Effector memory CD8-positive, alpha-beta T cell (primary cell): ENCODE measurements around the gene GPC6.

Experiments
- ATAC-seq: fragments of 150-1000 bp; cut with Tn5 transposase; replicated peaks from 2 replicates; pipeline ENCODE4 v1.10.0; 2021; ENCODE audit warnings: mild to moderate bottlenecking, moderate library complexity
- DNase-seq, 3 experiments: peaks; one replicate each; pipeline ENCODE4 v3.0.0; 2021
- H3K27ac Mint-ChIP-seq, 2 donors: one replicate each; pipeline ENCODE4 v1.8.0; 2022; ENCODE audit warnings: mild to moderate bottlenecking in 2 of 2, mixed read lengths in 2 of 2, moderate library complexity in 2 of 2
- H3K27me3 Mint-ChIP-seq, 2 donors: one replicate each; pipeline ENCODE4 v1.8.0; 2022; ENCODE audit warnings: mixed read lengths in 2 of 2
- H3K36me3 Mint-ChIP-seq: one replicate; pipeline ENCODE4 v1.8.0; 2022; ENCODE audit warnings: mild to moderate bottlenecking, moderate library complexity, mixed read lengths; ENCODE audit not compliant: insufficient read depth
- H3K4me1 Mint-ChIP-seq, 2 donors: one replicate each; pipeline ENCODE4 v1.8.0; 2022; ENCODE audit warnings: low read depth in 2 of 2, mixed read lengths in 2 of 2
- H3K4me3 Mint-ChIP-seq, 2 donors: one replicate each; pipeline ENCODE4 v1.8.0; 2022; ENCODE audit warnings: mild to moderate bottlenecking in 2 of 2, mixed read lengths in 2 of 2, moderate library complexity in 2 of 2
- H3K9me3 Mint-ChIP-seq, 2 donors: one replicate each; pipeline ENCODE4 v1.8.0; 2022; ENCODE audit warnings: mixed read lengths in 2 of 2

The GPC6 gene

DNA sequence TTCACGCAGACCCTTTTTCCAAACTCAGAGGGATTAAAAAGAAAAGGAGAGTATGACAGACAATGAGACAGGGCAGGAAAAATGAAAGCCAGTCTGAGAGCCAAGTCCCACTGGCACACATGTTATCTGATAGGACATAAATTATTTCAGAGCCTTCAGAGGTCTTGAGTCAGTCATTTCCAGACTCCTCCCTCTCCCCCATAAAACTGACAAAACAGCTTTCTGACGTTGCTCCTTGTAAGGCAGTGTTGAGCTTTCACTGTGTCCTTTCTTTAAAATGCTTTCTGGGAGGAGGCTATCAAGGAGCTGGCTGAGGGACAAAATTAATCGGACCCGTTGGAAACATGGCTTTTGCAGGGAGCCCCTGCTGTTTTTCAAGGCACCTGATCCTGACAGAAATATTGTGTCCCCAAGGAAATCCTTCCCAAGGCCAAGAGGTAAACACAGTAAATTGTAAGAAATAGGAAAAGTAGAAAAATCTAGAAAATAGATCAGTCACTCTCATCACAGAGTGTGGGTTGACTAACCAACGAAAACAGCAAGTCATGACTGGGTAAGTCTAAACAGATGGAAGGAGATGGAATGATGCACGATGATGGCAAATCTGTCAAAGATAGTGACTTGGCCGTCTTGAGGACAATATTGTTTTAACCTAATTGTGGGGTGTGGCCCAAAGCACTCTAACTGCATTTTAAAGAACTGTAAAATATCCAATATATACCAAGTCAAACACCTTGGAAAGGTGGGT, 1163.2 kb downstream of the GPC6 start:
- no peak for ATAC-seq
- no peaks in the 10 kb centered on the region for H3K36me3 Mint-ChIP-seq
- no peaks in the 10 kb centered on the region for H3K4me1 Mint-ChIP-seq
- no peak overlapping the region for H3K27ac Mint-ChIP-seq
- H3K4me3 Mint-ChIP-seq = no peak overlapping the region
- H3K27me3 Mint-ChIP-seq = peaks cover 9 to 14% of the 10 kb centered on the region in 2 donors
- H3K9me3 Mint-ChIP-seq = no peaks in the 10 kb centered on the region
- DNase-seq = no peak

- no peaks in the 10 kb centered on the region for H3K36me3 Mint-ChIP-seq
- ATAC-seq = no peak
- no peak for DNase-seq
- H3K27me3 Mint-ChIP-seq = peaks cover 9 to 19% of the 10 kb centered on the region in 2 donors
- no peak overlapping the region for H3K4me3 Mint-ChIP-seq
- no peaks in the 10 kb centered on the region for H3K9me3 Mint-ChIP-seq
- H3K27ac Mint-ChIP-seq = no peak overlapping the region
- no peaks in the 10 kb centered on the region for H3K4me1 Mint-ChIP-seq
These were observed 1164.3 kb downstream of the GPC6 start for GRCh38 chr13:94390881-94391280.

GRCh38 chr13:94394723-94395122, 1168.1 kb downstream of the GPC6 start:
- Mint-ChIP-seq H3K4me3 (no peak overlapping the region), H3K27me3 (peaks cover 29% of the 10 kb centered on the region in 2 donors), H3K27ac (no peak overlapping the region), H3K9me3 (no peaks in the 10 kb centered on the region), H3K36me3 (no peaks in the 10 kb centered on the region), H3K4me1 (no peaks in the 10 kb centered on the region)
- ATAC-seq = no peak
- no peak for DNase-seq

DNA sequence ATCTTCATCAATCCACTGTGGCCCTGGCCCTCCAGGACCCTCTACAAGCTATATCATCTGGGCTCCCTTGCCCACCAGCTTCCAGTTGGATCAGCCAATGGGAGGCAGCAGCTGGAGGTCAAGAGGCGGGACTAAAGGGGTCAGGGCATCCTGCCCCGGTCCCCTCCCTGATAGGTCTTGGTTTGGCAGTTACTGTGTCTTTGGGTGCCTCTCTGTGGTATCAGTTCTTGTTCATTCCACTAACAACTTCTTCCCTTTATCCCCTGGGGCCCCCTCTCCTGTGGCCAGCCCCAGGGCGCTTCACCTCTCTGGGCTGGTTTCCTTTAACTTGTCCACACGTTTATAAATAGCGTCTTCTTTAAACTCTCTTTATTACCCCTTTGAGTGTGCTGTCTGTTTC, 1169.3 kb downstream of the GPC6 start:
- no peak overlapping the region for H3K4me3 Mint-ChIP-seq

DNA sequence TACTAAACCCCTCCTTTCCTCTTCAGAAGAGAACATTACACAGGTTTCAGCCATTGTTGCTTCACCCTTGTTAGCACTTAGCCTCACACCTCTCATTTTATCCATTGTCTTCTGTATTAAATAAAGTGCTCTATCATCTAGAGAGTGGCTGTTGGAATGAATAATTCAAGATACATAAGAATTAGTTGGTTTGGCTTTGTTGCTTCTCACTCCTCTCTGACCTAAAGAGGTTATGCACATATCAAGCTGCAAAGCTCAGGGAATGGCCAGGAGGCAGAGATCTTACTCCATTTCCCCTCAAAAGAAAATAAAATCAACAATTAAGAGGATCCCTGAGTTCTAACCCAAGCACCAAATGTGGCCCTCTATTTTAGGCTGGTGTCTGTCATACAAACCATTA, 1173.2 kb downstream of the GPC6 start:
- no peak for DNase-seq
- no peak overlapping the region for H3K4me3 Mint-ChIP-seq
- no peak for ATAC-seq
- H3K27ac Mint-ChIP-seq = no peak overlapping the region
- H3K4me1 Mint-ChIP-seq = no peaks in the 10 kb centered on the region
- H3K9me3 Mint-ChIP-seq = no peaks in the 10 kb centered on the region
- H3K27me3 Mint-ChIP-seq = peaks cover 22 to 23% of the 10 kb centered on the region in 2 donors
- no peaks in the 10 kb centered on the region for H3K36me3 Mint-ChIP-seq

More for the DNA sequence above, 1169.3 kb downstream of the GPC6 start:
- Mint-ChIP-seq H3K4me1 (no peaks in the 10 kb centered on the region), H3K36me3 (no peaks in the 10 kb centered on the region), H3K27me3 (peaks cover 29 to 32% of the 10 kb centered on the region in 2 donors), H3K9me3 (no peaks in the 10 kb centered on the region), H3K27ac (no peak overlapping the region)
- ATAC-seq = no peak
- DNase-seq = no peak

- no peaks in the 10 kb centered on the region for H3K4me1 Mint-ChIP-seq
- peaks cover 16 to 22% of the 10 kb centered on the region in 2 donors for H3K27me3 Mint-ChIP-seq
- no peaks in the 10 kb centered on the region for H3K9me3 Mint-ChIP-seq
- no peak overlapping the region for H3K27ac Mint-ChIP-seq
- H3K36me3 Mint-ChIP-seq = no peaks in the 10 kb centered on the region
- no peak for ATAC-seq
- no peak overlapping the region for H3K4me3 Mint-ChIP-seq
- no peak for DNase-seq
These were observed 1174.3 kb downstream of the GPC6 start for GRCh38 chr13:94400874-94401273.

DNA sequence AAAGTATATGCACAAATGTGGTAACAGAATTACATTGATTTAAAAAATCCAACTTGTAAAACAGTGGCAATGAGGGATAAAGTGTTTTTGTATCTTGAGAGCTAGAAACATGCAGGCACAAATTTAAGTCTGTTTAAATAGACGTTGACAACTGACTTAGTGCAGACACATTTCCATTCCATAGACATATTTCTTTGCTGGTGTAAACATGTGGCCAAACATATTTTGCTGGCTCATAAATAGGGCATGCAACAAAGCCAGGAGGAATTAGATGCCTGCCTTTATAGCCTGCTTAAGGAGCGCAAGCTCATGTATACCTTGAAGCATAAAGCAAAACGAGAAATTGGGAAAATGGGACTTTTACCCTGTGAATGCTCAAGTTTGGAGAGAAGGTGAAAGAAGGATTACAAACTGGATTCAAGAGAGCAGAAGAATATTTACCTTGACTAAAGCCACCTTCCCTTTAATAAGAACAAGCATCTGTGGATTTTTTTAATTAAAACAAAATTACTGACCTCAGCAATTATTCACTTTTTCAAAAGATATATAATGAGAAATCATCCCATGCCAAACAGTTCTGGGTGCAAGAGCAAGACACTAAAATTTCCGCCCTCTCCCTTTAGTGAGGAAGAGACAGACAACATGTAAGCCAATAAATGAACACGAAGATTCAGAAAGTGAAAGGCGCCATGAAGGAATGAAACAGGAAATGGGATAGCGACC, 1181.9 kb downstream of the GPC6 start:
- ATAC-seq (no peak), DNase-seq (no peak)
- H3K4me1 Mint-ChIP-seq = no peaks in the 10 kb centered on the region
- no peak overlapping the region for H3K4me3 Mint-ChIP-seq
- H3K9me3 Mint-ChIP-seq = no peaks in the 10 kb centered on the region
- H3K27me3 Mint-ChIP-seq = peaks cover 25 to 26% of the 10 kb centered on the region in 2 donors
- no peak overlapping the region for H3K27ac Mint-ChIP-seq
- H3K36me3 Mint-ChIP-seq = no peaks in the 10 kb centered on the region

DNA sequence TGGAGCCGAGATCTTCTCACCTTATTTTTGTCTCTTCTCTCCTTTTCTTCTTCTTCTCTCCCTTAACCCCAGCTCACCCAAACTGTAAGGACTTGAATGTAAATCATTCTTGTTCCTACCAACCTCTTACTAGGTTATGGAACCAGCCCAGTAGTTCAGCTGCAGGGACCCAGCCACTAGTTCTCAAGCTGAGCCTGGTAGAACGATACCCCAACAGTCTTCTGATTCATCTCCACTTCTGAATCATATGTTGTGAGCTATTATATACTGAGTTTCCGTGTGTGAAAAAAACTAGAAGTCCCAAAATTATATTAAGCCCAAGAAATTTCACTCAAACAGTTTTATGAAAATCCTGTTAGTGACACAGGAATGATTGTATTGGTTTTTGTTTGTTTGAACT, 1185.1 kb downstream of the GPC6 start:
- peaks cover 41 to 47% of the 10 kb centered on the region in 2 donors for H3K27me3 Mint-ChIP-seq
- no peak overlapping the region for H3K4me3 Mint-ChIP-seq
- no peaks in the 10 kb centered on the region for H3K4me1 Mint-ChIP-seq
- ATAC-seq (no peak), DNase-seq (no peak)
- H3K27ac Mint-ChIP-seq = no peak overlapping the region
- no peaks in the 10 kb centered on the region for H3K36me3 Mint-ChIP-seq
- H3K9me3 Mint-ChIP-seq = no peaks in the 10 kb centered on the region

DNA sequence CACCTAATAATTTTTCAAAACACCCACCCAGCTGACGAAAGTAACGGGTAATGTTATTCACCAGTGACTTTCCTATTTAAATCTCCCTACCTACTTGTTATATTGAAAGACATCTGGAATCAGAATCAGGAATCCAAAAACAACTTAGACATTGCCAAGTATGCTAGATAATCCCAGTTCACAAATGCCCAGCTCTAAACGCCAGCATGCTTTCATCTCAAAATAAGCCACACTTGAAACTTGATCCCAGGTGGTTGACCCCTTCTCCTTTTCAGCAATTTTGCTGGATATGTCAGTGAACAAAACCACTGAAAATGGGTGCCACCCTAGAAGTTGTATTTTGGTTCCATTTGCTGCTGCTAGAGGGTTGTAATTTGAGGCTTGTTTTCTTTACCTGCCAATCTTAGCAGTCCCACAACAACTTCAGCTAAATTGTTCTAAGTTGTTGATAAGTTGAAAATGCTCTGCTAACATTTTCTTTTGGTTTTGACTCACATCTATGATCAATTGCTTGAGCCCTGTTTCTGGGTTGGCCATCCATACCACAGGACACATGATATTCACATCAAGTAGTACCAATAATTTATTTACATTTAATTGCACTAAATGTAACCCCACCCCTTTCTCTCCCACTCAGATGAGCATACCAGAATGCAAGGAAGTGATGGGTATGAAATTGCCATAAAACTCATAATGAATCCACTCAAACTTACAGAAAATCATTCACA, 1186.4 kb downstream of the GPC6 start:
- H3K9me3 Mint-ChIP-seq = no peaks in the 10 kb centered on the region
- ATAC-seq (no peak), DNase-seq (no peak)
- H3K27me3 Mint-ChIP-seq = peaks cover 41 to 51% of the 10 kb centered on the region in 2 donors
- H3K4me3 Mint-ChIP-seq = no peak overlapping the region
- H3K4me1 Mint-ChIP-seq = no peaks in the 10 kb centered on the region
- no peak overlapping the region for H3K27ac Mint-ChIP-seq
- H3K36me3 Mint-ChIP-seq = no peaks in the 10 kb centered on the region

DNA sequence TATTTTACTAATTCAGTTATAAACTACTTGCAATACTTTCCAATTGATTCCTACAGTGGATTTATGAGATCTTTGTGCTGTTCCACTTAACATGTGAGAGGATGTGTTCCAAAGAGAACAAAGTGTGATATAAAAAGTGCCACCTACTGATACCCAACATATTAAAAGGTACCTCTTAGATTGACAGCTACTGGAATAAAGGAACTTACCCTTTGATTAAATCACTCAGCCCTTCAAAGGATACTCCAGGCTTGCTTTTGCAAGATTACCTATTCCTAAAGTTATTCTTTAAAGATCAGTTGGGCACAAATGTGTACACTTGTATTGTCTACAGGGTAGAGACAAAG, 1187.0 kb downstream of the GPC6 start:
- no peaks in the 10 kb centered on the region for H3K9me3 Mint-ChIP-seq
- H3K4me3 Mint-ChIP-seq = no peak overlapping the region
- H3K4me1 Mint-ChIP-seq = no peaks in the 10 kb centered on the region
- H3K36me3 Mint-ChIP-seq = no peaks in the 10 kb centered on the region
- DNase-seq (no peak), ATAC-seq (no peak)
- no peak overlapping the region for H3K27ac Mint-ChIP-seq
- H3K27me3 Mint-ChIP-seq = peaks cover 37 to 47% of the 10 kb centered on the region in 2 donors

DNA sequence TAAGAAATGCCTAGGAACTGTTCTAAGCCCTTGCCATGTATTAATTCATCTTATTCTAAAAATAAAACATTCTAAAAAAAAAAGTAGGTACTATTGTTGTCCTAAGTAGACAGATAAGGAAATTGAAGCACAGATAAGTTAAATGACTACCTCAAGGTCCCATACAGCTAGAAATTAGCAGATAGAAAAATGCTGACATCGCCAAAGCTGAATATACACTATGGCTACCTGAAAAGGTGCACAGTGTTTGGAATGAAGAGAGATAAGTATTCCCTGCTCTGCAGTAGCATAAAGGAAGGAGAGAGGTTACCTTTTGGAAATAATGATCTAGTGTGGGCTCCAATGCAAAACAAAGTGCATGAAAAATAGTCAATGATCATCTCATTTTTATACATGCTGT, 1187.5 kb downstream of the GPC6 start:
- no peaks in the 10 kb centered on the region for H3K36me3 Mint-ChIP-seq
- no peak for DNase-seq
- H3K4me3 Mint-ChIP-seq = no peak overlapping the region
- ATAC-seq = no peak
- H3K27ac Mint-ChIP-seq = no peak overlapping the region
- peaks cover 32 to 42% of the 10 kb centered on the region in 2 donors for H3K27me3 Mint-ChIP-seq
- H3K9me3 Mint-ChIP-seq = no peaks in the 10 kb centered on the region
- H3K4me1 Mint-ChIP-seq = peaks cover 0 to 3% of the 10 kb centered on the region in 2 donors

DNA sequence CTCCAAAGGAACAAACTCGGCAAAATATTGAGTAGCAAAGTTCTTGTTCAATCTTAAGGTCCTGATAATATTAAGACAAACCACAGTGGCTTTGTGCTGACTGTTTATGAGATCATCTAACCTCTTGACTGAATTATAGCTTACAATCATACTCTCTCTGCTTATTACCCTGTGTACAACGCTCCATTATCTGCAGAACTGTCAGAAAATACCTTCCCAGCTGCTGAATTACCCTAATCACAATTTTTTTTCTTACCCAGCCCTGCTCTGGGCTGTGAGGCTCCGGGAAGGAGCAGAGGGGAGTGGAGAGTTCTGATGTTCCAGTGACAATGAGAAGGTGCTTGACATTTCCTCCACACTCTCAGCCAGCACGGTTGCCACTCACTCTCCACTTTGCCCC, 1188.1 kb downstream of the GPC6 start:
- H3K27me3 Mint-ChIP-seq = peaks cover 32 to 39% of the 10 kb centered on the region in 2 donors
- no peak overlapping the region for H3K27ac Mint-ChIP-seq
- H3K9me3 Mint-ChIP-seq = no peaks in the 10 kb centered on the region
- no peaks in the 10 kb centered on the region for H3K36me3 Mint-ChIP-seq
- peaks cover 0 to 3% of the 10 kb centered on the region in 2 donors for H3K4me1 Mint-ChIP-seq
- no peak for ATAC-seq
- H3K4me3 Mint-ChIP-seq = no peak overlapping the region
- DNase-seq = no peak

DNA sequence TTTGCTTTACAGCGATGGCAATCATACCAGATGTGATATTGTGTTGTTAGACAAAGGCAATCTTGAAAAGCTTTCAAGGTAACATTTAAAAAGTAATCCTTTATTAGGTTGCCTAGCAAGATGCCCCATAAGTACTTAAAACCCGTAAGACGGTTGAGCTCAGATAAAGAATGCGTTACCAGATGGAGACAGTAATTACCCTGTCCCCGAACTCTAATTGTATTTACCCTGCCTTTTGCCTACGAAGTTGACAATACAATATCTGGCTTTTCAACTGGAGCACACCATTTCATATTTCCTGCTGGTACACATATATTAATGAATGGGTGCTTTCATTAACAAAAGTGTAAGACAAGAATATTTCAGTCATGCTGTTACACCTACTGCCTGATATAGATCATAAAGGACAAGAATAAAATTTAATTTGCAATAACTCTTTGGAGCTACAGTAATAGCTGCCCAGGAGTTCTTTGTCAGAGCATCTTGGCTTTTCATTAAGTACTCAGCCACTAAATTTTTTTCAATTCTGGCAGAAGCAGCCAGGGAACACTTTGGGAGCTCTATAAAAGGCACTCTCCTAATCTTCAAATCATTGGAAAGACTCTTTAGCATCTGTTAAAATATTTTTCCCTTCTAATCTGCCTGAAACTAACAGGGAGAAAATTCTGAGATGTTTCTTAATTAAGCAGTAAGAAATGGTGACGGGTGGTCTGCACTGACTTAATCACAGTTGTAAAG, 1189.1 kb downstream of the GPC6 start:
- Mint-ChIP-seq H3K4me1 (peaks cover 0 to 3% of the 10 kb centered on the region in 2 donors), H3K36me3 (no peaks in the 10 kb centered on the region), H3K27ac (no peak overlapping the region), H3K27me3 (peaks cover 38 to 39% of the 10 kb centered on the region in 2 donors), H3K9me3 (no peaks in the 10 kb centered on the region), H3K4me3 (no peak overlapping the region)
- ATAC-seq (no peak), DNase-seq (no peak)
